HL-60 (cell line): Measurements from ENCODE around the gene ASPRV1.

Source experiments
- DNase-seq, 2 experiments: peaks; one replicate each; pipeline ENCODE4 v3.0.0-alpha.2; 2010 to 2020; ENCODE audit warnings: low read depth in 1 of 2, low spot score in 1 of 2
- H3K27ac ChIP-seq: fragments of 250-450 bp; sonication (Bioruptor Pico); replicated peaks from 2 replicates; pipeline ENCODE4 v1.5.1; 2020; ENCODE audit warnings: mild to moderate bottlenecking, moderate library complexity
- H3K27me3 ChIP-seq: fragments of 250-450 bp; sonication (Bioruptor Pico); 2 replicates; pipeline ENCODE4 v1.5.1; 2021; ENCODE audit warnings: mild to moderate bottlenecking, moderate library complexity; ENCODE audit not compliant: insufficient read depth, poor library complexity, severe bottlenecking
- H3K4me3 ChIP-seq: replicated peaks from 2 replicates; pipeline ENCODE4 v1.5.1; 2011; ENCODE audit warnings: mild to moderate bottlenecking, control low read depth, low read length; ENCODE audit not compliant: insufficient read depth
- GABPA ChIP-seq: IDR thresholded peaks from 2 replicates; pipeline ENCODE4 v1.6.1; 2012; ENCODE audit warnings: low read depth
- POLR2AphosphoS5 ChIP-seq: IDR thresholded peaks from 2 replicates; pipeline ENCODE4 v1.6.1; 2012; ENCODE audit warnings: low read depth
- SPI1 ChIP-seq: IDR thresholded peaks from 2 replicates; pipeline ENCODE4 v1.6.1; 2012; ENCODE audit warnings: low read depth, mild to moderate bottlenecking, borderline replicate concordance
- TF ChIP-seq, protein P1 (sequence below): IDR thresholded peaks from 2 replicates; pipeline ENCODE4 v1.6.1; 2012; ENCODE audit warnings: low read depth; ENCODE audit not compliant: insufficient replicate concordance
- TF ChIP-seq, protein P2 (sequence below): IDR thresholded peaks from one replicate; pipeline ENCODE4 v1.5.1; 2011; ENCODE audit warnings: low read length, control low read depth, inconsistent platforms; ENCODE audit not compliant: insufficient read depth

ASPRV1 gene

DNA sequence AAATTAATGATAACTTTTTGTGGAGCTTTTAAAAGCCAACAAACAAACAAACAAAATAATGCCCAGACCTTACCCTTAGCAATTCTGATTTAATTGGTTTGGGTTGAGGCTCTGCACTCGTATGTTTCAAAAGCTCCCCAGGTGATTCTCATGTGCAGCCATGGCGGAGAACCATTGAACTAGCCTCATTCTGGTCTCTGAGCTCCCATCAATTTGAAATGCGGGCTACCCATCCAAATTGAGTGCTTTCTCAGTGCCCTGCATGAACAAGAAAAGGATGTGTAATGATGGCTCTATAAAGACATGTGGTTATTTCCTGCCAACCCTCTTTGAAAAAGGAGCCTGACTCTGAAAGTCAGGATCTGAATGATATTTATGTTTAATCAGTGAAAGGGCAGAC is 38.3 kb downstream of the ASPRV1 start:
- Histone ChIP-seq H3K4me3 (no peak overlapping the region), H3K27ac (no peak overlapping the region), H3K27me3 (no peaks in the 10 kb centered on the region)
- no peak for TF ChIP-seq POLR2AphosphoS5
- no peak for DNase-seq

DNA sequence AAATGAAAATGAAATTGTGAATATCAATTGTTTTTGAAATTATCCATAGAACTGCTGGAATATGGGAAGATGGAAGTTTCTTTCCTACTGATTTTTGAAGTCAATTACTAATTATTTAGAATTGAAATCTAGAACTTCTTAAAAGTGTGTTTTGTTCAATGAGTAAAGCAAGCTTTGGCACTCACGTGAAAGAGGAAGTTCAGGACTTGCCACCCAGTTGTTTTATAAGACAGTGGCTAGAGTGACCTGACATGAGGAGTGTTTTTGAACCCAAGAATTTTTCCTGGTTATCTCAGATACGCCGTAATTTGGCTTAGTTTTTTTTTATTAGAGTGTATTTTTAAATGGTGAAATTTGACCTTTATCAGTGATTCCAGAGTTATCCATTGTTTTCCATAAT is 43.0 kb downstream of the ASPRV1 start:
- H3K27me3 ChIP-seq: no peaks in the 10 kb centered on the region
- TF ChIP-seq, protein P1, sequence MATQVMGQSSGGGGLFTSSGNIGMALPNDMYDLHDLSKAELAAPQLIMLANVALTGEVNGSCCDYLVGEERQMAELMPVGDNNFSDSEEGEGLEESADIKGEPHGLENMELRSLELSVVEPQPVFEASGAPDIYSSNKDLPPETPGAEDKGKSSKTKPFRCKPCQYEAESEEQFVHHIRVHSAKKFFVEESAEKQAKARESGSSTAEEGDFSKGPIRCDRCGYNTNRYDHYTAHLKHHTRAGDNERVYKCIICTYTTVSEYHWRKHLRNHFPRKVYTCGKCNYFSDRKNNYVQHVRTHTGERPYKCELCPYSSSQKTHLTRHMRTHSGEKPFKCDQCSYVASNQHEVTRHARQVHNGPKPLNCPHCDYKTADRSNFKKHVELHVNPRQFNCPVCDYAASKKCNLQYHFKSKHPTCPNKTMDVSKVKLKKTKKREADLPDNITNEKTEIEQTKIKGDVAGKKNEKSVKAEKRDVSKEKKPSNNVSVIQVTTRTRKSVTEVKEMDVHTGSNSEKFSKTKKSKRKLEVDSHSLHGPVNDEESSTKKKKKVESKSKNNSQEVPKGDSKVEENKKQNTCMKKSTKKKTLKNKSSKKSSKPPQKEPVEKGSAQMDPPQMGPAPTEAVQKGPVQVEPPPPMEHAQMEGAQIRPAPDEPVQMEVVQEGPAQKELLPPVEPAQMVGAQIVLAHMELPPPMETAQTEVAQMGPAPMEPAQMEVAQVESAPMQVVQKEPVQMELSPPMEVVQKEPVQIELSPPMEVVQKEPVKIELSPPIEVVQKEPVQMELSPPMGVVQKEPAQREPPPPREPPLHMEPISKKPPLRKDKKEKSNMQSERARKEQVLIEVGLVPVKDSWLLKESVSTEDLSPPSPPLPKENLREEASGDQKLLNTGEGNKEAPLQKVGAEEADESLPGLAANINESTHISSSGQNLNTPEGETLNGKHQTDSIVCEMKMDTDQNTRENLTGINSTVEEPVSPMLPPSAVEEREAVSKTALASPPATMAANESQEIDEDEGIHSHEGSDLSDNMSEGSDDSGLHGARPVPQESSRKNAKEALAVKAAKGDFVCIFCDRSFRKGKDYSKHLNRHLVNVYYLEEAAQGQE: no peak
- TF ChIP-seq POLR2AphosphoS5: no peak
- TF ChIP-seq GABPA: no peak
- TF ChIP-seq, protein P2, sequence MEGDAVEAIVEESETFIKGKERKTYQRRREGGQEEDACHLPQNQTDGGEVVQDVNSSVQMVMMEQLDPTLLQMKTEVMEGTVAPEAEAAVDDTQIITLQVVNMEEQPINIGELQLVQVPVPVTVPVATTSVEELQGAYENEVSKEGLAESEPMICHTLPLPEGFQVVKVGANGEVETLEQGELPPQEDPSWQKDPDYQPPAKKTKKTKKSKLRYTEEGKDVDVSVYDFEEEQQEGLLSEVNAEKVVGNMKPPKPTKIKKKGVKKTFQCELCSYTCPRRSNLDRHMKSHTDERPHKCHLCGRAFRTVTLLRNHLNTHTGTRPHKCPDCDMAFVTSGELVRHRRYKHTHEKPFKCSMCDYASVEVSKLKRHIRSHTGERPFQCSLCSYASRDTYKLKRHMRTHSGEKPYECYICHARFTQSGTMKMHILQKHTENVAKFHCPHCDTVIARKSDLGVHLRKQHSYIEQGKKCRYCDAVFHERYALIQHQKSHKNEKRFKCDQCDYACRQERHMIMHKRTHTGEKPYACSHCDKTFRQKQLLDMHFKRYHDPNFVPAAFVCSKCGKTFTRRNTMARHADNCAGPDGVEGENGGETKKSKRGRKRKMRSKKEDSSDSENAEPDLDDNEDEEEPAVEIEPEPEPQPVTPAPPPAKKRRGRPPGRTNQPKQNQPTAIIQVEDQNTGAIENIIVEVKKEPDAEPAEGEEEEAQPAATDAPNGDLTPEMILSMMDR: no peak
- TF ChIP-seq SPI1: peak; percentile 48; the same call in 1 of the 2 replicates
- H3K4me3 ChIP-seq: no peak overlapping the region
- peak overlapping the region; percentile 45 for H3K27ac ChIP-seq
- DNase-seq: peak in 1 of 2 experiments; percentile 43

GRCh38 chr2:69917852-69918251 is 43.6 kb downstream of the ASPRV1 start:
- H3K27ac ChIP-seq: peak overlapping the region; percentile 45

GRCh38 chr2:69916106-69916505 is 45.3 kb downstream of the ASPRV1 start:
- peak overlapping the region; percentile 81 for H3K27ac ChIP-seq
- H3K4me3 ChIP-seq: peak overlapping the region; percentile 93
- TF ChIP-seq POLR2AphosphoS5 (no peak), SPI1 (no peak), GABPA (no peak)
- TF ChIP-seq, protein P2: no peak
- TF ChIP-seq, protein P1: no peak
- H3K27me3 ChIP-seq: no peaks in the 10 kb centered on the region
- DNase-seq: no peak

More at GRCh38 chr2:69917852-69918251, 43.6 kb downstream of the ASPRV1 start:
- Histone ChIP-seq H3K4me3 (no peak overlapping the region), H3K27me3 (no peaks in the 10 kb centered on the region)
- peak in 1 of 2 experiments; percentile 40 for DNase-seq
- TF ChIP-seq, protein P2: no peak
- TF ChIP-seq POLR2AphosphoS5: no peak
- no peak for TF ChIP-seq SPI1
- no peak for TF ChIP-seq GABPA
- TF ChIP-seq, protein P1: no peak
